ENCODE results near the gene FOXJ3.

DNA sequence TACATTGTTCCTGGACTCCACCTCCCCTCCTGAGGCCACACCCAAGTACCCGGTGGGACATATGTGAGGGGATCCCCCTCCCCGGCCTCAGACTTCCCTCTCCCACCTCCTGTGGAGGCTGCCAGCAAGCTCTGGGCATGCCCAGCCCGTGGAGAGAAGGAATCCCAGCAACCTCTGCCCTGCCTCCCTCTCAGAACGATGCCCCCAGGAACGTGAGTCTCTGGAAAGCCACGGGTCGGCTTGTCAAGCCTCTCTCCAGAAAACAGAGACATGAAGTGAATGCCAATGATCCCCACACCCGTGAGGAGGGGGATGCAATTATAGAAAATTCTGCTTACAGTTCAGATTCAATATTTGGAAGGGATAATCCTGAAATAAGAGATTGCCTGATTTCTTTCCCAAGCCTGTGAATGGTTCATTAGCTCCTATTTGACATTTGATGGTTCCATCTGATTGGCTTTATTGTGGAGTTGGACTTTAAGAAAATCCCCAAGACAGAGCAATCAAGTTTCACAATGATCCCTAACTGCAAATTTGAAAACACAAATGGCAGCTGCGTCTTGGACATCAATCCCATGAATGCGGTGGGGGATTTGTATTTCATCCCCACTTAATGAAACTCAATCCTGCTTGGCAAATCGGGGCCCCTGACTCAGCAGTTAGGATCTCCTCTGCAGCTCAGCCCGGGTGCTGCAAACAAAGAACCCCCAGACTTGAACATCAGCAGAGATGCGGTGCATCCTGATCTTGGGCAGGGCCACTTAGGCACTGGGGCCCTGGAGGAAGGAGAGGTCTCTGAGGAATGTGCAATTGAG, 190.9 kb downstream of the FOXJ3 start:
- no peak for TF ChIP-seq FOXM1 (CRISPR knock-in tag; IDR thresholded peaks at IDR 0.05)
- TF ChIP-seq NPAS2 (CRISPR knock-in tag; IDR thresholded peaks at IDR 0.05; ENCODE audit: borderline replicate concordance): no peak
- TF ChIP-seq MATR3 (CRISPR knock-in tag; IDR thresholded peaks at IDR 0.05): no peak
- TF ChIP-seq EP300 (IDR thresholded peaks at IDR 0.05; ENCODE audit: low read depth in 2 of 2, low read length in 2 of 2): no peak
- no peak for TF ChIP-seq EP300 (CRISPR knock-in tag; IDR thresholded peaks at IDR 0.05; ENCODE audit: borderline replicate concordance)
- no peak for TF ChIP-seq CBFB (CRISPR knock-in tag; IDR thresholded peaks at IDR 0.05)
- TF ChIP-seq CHD4 (IDR thresholded peaks at IDR 0.05; ENCODE audit: borderline replicate concordance, low read length): no peak
